Measurements from ENCODE around the gene IREB2.
A peak's percentile ranks its signal among the peaks of the same experiment; 100 is the strongest.

Gene IREB2

DNA sequence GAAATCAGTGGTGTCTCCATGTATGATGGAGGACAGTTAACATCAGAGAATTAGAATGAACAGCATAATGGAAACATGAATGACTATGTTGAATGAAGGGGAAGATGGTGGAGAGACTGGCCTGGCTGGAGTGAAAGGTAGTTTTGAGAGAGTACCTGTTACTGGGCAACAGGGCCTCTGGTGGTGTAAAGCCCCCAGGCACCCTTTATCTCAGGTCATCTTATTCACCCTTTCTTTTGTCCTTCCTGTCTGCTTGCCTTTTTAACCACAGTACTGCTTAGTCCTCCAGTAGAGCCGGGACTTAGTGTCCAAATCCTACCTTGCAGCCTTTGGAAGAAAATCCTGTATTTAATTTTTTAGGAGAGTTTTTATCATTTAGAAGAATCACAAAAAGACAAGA lies 6.2 kb downstream of the IREB2 start:
- Histone ChIP-seq H3K23ac (ENCODE audit: low read length in 2 of 2) (no peak overlapping the region), H2AK5ac (ENCODE audit: low read length, severe bottlenecking) (no peak overlapping the region), H3K4me1 (ENCODE audit: control insufficient read depth, insufficient read depth, low read depth, low read length) (peaks cover 6% of the 10 kb centered on the region), H3K4me2 (ENCODE audit: low read length, poor library complexity, severe bottlenecking) (no peak overlapping the region), H2BK120ac (ENCODE audit: low read depth, low read length) (no peak overlapping the region), H3K9me3 (ENCODE audit: control insufficient read depth, low read length) (no peaks in the 10 kb centered on the region), H4K8ac (ENCODE audit: low read length) (no peak overlapping the region), H3K79me1 (replicated peaks; ENCODE audit: low read length, poor library complexity, severe bottlenecking) (peaks cover 6% of the 10 kb centered on the region), H3K18ac (ENCODE audit: low read depth in 1 of 2, low read length in 2 of 2) (no peak overlapping the region), H3K36me3 (ENCODE audit: control insufficient read depth in 1 of 2, insufficient read depth in 2 of 2, low read depth in 1 of 2, low read length in 2 of 2) (peaks cover 33 to 80% of the 10 kb centered on the region in 2 experiments), H2BK12ac (ENCODE audit: low read length in 2 of 2) (no peak overlapping the region), H2BK5ac (ENCODE audit: low read depth, low read length, poor library complexity, severe bottlenecking) (no peak overlapping the region), H4K91ac (ENCODE audit: low read length) (no peak overlapping the region), H3K14ac (ENCODE audit: low read length in 2 of 2) (no peak overlapping the region), H3K27ac (ENCODE audit: low read length, poor library complexity, severe bottlenecking) (no peak overlapping the region), H3K27me3 (ENCODE audit: control insufficient read depth in 1 of 2, insufficient read depth in 1 of 2, low read length in 2 of 2) (no peaks in the 10 kb centered on the region), H3K4ac (ENCODE audit: low read depth in 1 of 2, low read length in 2 of 2) (no peak overlapping the region), H2BK15ac (ENCODE audit: low read depth, poor library complexity, severe bottlenecking) (no peak overlapping the region), H3K9ac (ENCODE audit: low read length) (no peak overlapping the region), H2AFZ (ENCODE audit: low read depth, low read length) (no peak overlapping the region), H3K4me3 (ENCODE audit: insufficient read depth in 1 of 2, low read depth in 1 of 2, low read length in 2 of 2) (no peak overlapping the region)
- no peak for DNase-seq
- no CpG with 5 or more reads among the region's 1 CpG for WGBS

DNA sequence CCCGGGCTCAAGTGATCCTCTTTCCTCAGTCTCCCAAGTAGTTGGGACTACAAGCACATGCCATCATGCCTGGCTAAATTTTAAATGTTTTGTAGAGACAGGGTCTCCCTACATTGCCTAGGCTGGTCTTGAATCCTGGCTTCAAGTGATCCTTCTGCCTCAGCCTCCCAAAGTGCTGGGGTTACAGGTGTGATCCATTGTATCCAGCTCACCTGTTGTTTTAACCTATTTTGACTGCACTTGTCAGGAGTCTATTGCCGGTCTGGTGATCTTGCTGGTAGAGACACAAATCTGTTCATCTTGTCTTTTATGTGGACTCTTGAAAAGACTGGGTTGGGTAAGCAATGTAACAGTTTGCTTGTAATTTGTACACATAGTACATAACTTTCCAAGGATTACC lies 7.9 kb downstream of the IREB2 start:
- H3K9me3 ChIP-seq (ENCODE audit: control insufficient read depth, low read length), result no peaks in the 10 kb centered on the region
- no peak overlapping the region for H2BK15ac ChIP-seq (ENCODE audit: low read depth, poor library complexity, severe bottlenecking)
- no peak overlapping the region for H3K27ac ChIP-seq (ENCODE audit: low read length, poor library complexity, severe bottlenecking)
- H3K9ac ChIP-seq (ENCODE audit: low read length), result no peak overlapping the region
- peaks cover 4% of the 10 kb centered on the region for H3K4me1 ChIP-seq (ENCODE audit: control insufficient read depth, insufficient read depth, low read depth, low read length)
- no peaks in the 10 kb centered on the region for H3K27me3 ChIP-seq (ENCODE audit: control insufficient read depth in 1 of 2, insufficient read depth in 1 of 2, low read length in 2 of 2)
- no peak overlapping the region for H3K4me2 ChIP-seq (ENCODE audit: low read length, poor library complexity, severe bottlenecking)
- H3K23ac ChIP-seq (ENCODE audit: low read length in 2 of 2), result no peak overlapping the region
- no peak overlapping the region for H2BK120ac ChIP-seq (ENCODE audit: low read depth, low read length)
- H3K79me1 ChIP-seq (replicated peaks; ENCODE audit: low read length, poor library complexity, severe bottlenecking), result peaks cover 4% of the 10 kb centered on the region
- peaks cover 31 to 71% of the 10 kb centered on the region in 2 experiments for H3K36me3 ChIP-seq (ENCODE audit: control insufficient read depth in 1 of 2, insufficient read depth in 2 of 2, low read depth in 1 of 2, low read length in 2 of 2)
- no peak overlapping the region for H3K4me3 ChIP-seq (ENCODE audit: insufficient read depth in 1 of 2, low read depth in 1 of 2, low read length in 2 of 2)
- no peak overlapping the region for H4K8ac ChIP-seq (ENCODE audit: low read length)
- no peak overlapping the region for H3K18ac ChIP-seq (ENCODE audit: low read depth in 1 of 2, low read length in 2 of 2)
- no peak overlapping the region for H2AK5ac ChIP-seq (ENCODE audit: low read length, severe bottlenecking)
- no peak overlapping the region for H3K14ac ChIP-seq (ENCODE audit: low read length in 2 of 2)
- H2AFZ ChIP-seq (ENCODE audit: low read depth, low read length), result no peak overlapping the region
- no peak overlapping the region for H4K91ac ChIP-seq (ENCODE audit: low read length)
- no peak overlapping the region for H2BK12ac ChIP-seq (ENCODE audit: low read length in 2 of 2)
- no peak overlapping the region for H2BK5ac ChIP-seq (ENCODE audit: low read depth, low read length, poor library complexity, severe bottlenecking)
- DNase-seq, result no peak
- 100% methylated on average over 2 of the region's 2 CpGs for WGBS
- H3K4ac ChIP-seq (ENCODE audit: low read depth in 1 of 2, low read length in 2 of 2), result no peak overlapping the region

DNA sequence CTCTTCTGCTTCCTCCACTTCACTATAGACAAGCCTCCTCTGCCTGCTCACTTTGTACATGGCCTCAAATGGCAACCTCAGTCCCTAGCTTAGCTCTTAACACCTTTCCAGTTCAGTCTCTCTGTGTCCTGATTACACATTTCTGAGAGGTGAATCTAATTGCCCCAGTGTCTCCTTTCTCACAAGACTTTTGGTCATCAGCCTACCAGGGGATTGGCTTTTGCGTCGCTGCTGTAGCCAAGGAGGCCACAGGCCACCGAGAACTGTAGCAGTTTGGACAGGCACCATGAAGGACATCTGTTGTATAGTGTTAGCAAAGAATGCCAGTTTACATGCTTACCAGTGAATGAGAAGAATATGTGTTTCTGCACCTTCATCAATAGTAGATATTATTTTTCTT lies 8.5 kb downstream of the IREB2 start:
- no peaks in the 10 kb centered on the region for H3K27me3 ChIP-seq (ENCODE audit: control insufficient read depth in 1 of 2, insufficient read depth in 1 of 2, low read length in 2 of 2)
- no peak overlapping the region for H2BK15ac ChIP-seq (ENCODE audit: low read depth, poor library complexity, severe bottlenecking)
- no peak overlapping the region for H3K4me3 ChIP-seq (ENCODE audit: insufficient read depth in 1 of 2, low read depth in 1 of 2, low read length in 2 of 2)
- H3K14ac ChIP-seq (ENCODE audit: low read length in 2 of 2), result no peak overlapping the region
- no peaks in the 10 kb centered on the region for H3K9me3 ChIP-seq (ENCODE audit: control insufficient read depth, low read length)
- no peak overlapping the region for H3K4me2 ChIP-seq (ENCODE audit: low read length, poor library complexity, severe bottlenecking)
- no peak overlapping the region for H4K91ac ChIP-seq (ENCODE audit: low read length)
- no peak overlapping the region for H3K27ac ChIP-seq (ENCODE audit: low read length, poor library complexity, severe bottlenecking)
- H2AFZ ChIP-seq (ENCODE audit: low read depth, low read length), result no peak overlapping the region
- H4K8ac ChIP-seq (ENCODE audit: low read length), result no peak overlapping the region
- no peak overlapping the region for H3K9ac ChIP-seq (ENCODE audit: low read length)
- no peak overlapping the region for H2BK120ac ChIP-seq (ENCODE audit: low read depth, low read length)
- H3K36me3 ChIP-seq (ENCODE audit: control insufficient read depth in 1 of 2, insufficient read depth in 2 of 2, low read depth in 1 of 2, low read length in 2 of 2), result peaks cover 32 to 64% of the 10 kb centered on the region in 2 experiments
- peak overlapping the region in 1 of 2 experiments; percentile 30 for H3K4ac ChIP-seq (ENCODE audit: low read depth in 1 of 2, low read length in 2 of 2)
- no peak overlapping the region for H3K23ac ChIP-seq (ENCODE audit: low read length in 2 of 2)
- H2BK5ac ChIP-seq (ENCODE audit: low read depth, low read length, poor library complexity, severe bottlenecking), result no peak overlapping the region
- H2AK5ac ChIP-seq (ENCODE audit: low read length, severe bottlenecking), result no peak overlapping the region
- no peak overlapping the region for H2BK12ac ChIP-seq (ENCODE audit: low read length in 2 of 2)
- 96% methylated on average over 3 of the region's 3 CpGs for WGBS
- H3K4me1 ChIP-seq (ENCODE audit: control insufficient read depth, insufficient read depth, low read depth, low read length), result peaks cover 4% of the 10 kb centered on the region
- H3K79me1 ChIP-seq (replicated peaks; ENCODE audit: low read length, poor library complexity, severe bottlenecking), result peaks cover 4% of the 10 kb centered on the region
- peak overlapping the region in 1 of 2 experiments; percentile 21 for H3K18ac ChIP-seq (ENCODE audit: low read depth in 1 of 2, low read length in 2 of 2)
- no peak for DNase-seq

DNA sequence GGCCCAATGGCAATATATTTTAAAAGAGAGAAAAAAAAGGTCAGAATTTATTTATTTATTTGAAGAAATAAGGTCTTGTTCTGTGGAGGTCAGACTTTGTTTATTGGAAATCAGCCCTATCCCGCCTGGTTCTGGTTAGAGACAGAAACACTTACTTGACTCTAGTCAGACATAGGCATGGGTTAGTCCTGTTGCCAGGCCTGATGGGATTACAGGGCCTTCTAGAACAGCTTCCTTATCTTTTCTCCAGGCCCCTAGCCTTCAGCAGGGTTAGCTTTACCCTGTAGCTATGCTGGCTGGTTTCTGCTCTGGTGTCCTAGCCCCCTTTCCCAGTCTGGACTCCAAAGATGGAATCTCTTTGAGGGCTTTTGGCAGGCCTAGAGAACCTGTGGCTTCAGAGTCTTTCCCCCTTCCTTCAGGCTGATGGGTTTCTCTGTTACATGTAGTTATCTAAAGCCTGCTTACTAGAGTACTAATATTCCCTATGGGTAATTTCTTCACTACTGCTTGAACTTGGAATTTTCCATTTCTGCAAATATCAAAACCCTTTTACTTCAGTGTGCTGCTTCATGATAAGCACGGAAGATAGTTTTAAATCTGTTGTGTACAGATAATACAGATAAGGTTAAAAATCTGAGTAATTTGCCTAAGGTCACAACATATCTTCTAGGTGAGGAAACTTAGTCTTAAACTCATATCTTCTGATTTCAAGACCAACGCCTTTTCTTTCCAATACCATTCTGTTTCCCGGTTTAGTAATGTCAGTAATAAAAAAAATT lies 10.6 kb downstream of the IREB2 start:
- H2AK5ac ChIP-seq (ENCODE audit: low read length, severe bottlenecking), result no peak overlapping the region
- H3K14ac ChIP-seq (ENCODE audit: low read length in 2 of 2), result no peak overlapping the region
- H3K27ac ChIP-seq (ENCODE audit: low read length, poor library complexity, severe bottlenecking), result no peak overlapping the region
- H3K18ac ChIP-seq (ENCODE audit: low read depth in 1 of 2, low read length in 2 of 2), result peak overlapping the region; percentile 21 to 56
- H2BK12ac ChIP-seq (ENCODE audit: low read length in 2 of 2), result peak overlapping the region in 1 of 2 experiments; percentile 63
- DNase-seq, result peak; percentile 28
- no peak overlapping the region for H4K91ac ChIP-seq (ENCODE audit: low read length)
- peaks cover 30 to 47% of the 10 kb centered on the region in 2 experiments for H3K36me3 ChIP-seq (ENCODE audit: control insufficient read depth in 1 of 2, insufficient read depth in 2 of 2, low read depth in 1 of 2, low read length in 2 of 2)
- H2AFZ ChIP-seq (ENCODE audit: low read depth, low read length), result no peak overlapping the region
- H3K4me1 ChIP-seq (ENCODE audit: control insufficient read depth, insufficient read depth, low read depth, low read length), result peaks cover 2% of the 10 kb centered on the region
- H2BK5ac ChIP-seq (ENCODE audit: low read depth, low read length, poor library complexity, severe bottlenecking), result no peak overlapping the region
- peak overlapping the region; percentile 66 for H3K9ac ChIP-seq (ENCODE audit: low read length)
- H3K4me2 ChIP-seq (ENCODE audit: low read length, poor library complexity, severe bottlenecking), result no peak overlapping the region
- H4K8ac ChIP-seq (ENCODE audit: low read length), result no peak overlapping the region
- no peak overlapping the region for H3K23ac ChIP-seq (ENCODE audit: low read length in 2 of 2)
- H2BK15ac ChIP-seq (ENCODE audit: low read depth, poor library complexity, severe bottlenecking), result no peak overlapping the region
- peak overlapping the region; percentile 1 for H2BK120ac ChIP-seq (ENCODE audit: low read depth, low read length)
- peak overlapping the region in 1 of 2 experiments; percentile 37 for H3K4ac ChIP-seq (ENCODE audit: low read depth in 1 of 2, low read length in 2 of 2)
- H3K4me3 ChIP-seq (ENCODE audit: insufficient read depth in 1 of 2, low read depth in 1 of 2, low read length in 2 of 2), result peak overlapping the region in 1 of 2 experiments; percentile 23
- no peaks in the 10 kb centered on the region for H3K9me3 ChIP-seq (ENCODE audit: control insufficient read depth, low read length)
- H3K27me3 ChIP-seq (ENCODE audit: control insufficient read depth in 1 of 2, insufficient read depth in 1 of 2, low read length in 2 of 2), result no peaks in the 10 kb centered on the region
- H3K79me1 ChIP-seq (replicated peaks; ENCODE audit: low read length, poor library complexity, severe bottlenecking), result peaks cover 4% of the 10 kb centered on the region
- 72% methylated on average over 2 of the region's 4 CpGs for WGBS
